NT2/D1 (cell line): ENCODE data around the gene GRIK1.

Experiments
- YY1 ChIP-seq: IDR thresholded peaks from 2 replicates; pipeline ENCODE4 v1.6.1; 2011; ENCODE audit not compliant: insufficient read length, insufficient read depth
- ZNF274 ChIP-seq: IDR thresholded peaks from 2 replicates; pipeline ENCODE4 v1.6.1; 2011; ENCODE audit warnings: mild to moderate bottlenecking, low read depth, low read length

GRCh38 chr21:29676395-29676794, 263.4 kb downstream of the GRIK1 start:
- TF ChIP-seq ZNF274 (no peak), YY1 (no peak)
